HL-60 (cell line): ENCODE measurements around the gene PNPLA7.

Experiments used
- GABPA ChIP-seq: IDR thresholded peaks from 2 replicates; pipeline ENCODE4 v1.6.1; 2012; ENCODE audit warnings: low read depth
- TF ChIP-seq, protein P1 (sequence below): IDR thresholded peaks from one replicate; pipeline ENCODE4 v1.5.1; 2011; ENCODE audit warnings: low read length, control low read depth, inconsistent platforms; ENCODE audit not compliant: insufficient read depth

DNA sequence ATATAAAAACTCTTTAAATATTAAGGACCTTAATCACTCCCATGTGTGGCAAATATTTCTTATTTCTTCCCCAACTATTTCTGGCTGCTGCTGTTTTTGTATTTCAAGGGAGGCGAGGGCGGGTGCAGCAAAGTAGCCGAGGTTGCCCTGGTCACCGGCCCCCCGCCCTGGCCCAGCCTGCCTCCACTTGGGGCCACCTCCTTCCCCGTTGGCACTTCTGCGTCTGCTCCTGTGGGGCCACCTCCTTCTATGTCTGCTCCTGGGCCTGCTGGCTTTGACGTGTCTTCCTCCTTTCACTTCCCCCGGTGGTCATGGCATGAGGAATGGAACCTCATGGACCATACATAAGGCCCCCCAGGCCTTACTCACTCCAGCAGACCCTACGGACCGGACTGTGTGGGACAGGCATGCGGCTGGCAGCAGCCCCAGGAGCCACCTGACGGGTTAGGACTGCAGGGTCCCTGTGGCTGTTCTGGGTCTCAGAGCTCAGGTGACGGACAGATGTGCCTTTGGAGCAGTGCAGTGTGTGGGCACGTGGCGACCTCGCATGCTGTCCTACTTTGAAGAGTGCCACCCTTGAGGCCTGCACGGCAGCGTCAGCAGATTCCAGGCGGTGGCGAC lies 103.2 kb downstream of the PNPLA7 start:
- TF ChIP-seq, protein P1, sequence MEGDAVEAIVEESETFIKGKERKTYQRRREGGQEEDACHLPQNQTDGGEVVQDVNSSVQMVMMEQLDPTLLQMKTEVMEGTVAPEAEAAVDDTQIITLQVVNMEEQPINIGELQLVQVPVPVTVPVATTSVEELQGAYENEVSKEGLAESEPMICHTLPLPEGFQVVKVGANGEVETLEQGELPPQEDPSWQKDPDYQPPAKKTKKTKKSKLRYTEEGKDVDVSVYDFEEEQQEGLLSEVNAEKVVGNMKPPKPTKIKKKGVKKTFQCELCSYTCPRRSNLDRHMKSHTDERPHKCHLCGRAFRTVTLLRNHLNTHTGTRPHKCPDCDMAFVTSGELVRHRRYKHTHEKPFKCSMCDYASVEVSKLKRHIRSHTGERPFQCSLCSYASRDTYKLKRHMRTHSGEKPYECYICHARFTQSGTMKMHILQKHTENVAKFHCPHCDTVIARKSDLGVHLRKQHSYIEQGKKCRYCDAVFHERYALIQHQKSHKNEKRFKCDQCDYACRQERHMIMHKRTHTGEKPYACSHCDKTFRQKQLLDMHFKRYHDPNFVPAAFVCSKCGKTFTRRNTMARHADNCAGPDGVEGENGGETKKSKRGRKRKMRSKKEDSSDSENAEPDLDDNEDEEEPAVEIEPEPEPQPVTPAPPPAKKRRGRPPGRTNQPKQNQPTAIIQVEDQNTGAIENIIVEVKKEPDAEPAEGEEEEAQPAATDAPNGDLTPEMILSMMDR: no peak
- TF ChIP-seq GABPA: no peak
